ENCODE results near the gene CIDEA.

Gene CIDEA

DNA sequence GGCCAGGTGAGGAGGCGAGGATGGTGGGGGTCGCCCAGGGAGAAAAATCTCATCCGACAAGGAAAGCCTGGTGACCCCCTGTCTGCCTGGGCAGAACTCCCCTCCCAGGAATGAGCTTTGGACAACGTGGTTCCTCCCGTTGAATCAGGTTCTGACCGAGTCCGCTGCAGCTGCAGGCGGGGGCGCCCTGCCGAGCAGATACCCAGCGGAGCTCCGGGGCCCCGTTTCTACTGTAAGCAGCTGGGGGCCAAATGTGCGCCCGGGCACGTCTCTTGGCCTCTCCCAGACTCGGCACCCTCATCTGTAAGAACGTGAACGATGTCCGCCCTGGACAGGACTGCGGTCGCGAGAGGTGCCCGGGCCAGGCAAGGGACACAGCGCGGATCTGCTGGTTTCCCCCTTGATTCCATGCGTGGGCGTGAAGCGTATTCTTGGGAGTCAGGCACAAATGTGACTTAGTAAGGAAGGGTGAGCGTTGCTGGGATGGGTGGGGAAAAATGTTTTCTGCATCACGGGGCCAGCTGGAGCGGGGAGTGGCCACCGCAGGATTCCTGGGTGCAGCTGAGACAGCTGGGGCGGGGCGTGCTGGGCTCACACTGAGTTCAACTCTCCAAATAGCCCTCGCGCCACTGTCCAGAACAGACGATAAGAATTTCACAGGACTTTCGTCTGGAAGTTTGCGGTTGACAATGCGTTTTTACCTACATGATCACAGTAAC is 33.7 kb downstream of the CIDEA start:
- TF ChIP-seq, protein P1, sequence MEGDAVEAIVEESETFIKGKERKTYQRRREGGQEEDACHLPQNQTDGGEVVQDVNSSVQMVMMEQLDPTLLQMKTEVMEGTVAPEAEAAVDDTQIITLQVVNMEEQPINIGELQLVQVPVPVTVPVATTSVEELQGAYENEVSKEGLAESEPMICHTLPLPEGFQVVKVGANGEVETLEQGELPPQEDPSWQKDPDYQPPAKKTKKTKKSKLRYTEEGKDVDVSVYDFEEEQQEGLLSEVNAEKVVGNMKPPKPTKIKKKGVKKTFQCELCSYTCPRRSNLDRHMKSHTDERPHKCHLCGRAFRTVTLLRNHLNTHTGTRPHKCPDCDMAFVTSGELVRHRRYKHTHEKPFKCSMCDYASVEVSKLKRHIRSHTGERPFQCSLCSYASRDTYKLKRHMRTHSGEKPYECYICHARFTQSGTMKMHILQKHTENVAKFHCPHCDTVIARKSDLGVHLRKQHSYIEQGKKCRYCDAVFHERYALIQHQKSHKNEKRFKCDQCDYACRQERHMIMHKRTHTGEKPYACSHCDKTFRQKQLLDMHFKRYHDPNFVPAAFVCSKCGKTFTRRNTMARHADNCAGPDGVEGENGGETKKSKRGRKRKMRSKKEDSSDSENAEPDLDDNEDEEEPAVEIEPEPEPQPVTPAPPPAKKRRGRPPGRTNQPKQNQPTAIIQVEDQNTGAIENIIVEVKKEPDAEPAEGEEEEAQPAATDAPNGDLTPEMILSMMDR (IDR thresholded peaks at IDR 0.05; ENCODE audit: low read depth, low read length, missing control alignments) = no peak
- Histone ChIP-seq H3K4me3 (ENCODE audit: low read depth, low read length) (peak overlapping the region; percentile 58), H3K27ac (peak overlapping the region; percentile 90), H3K36me3 (replicated peaks) (no peaks in the 10 kb centered on the region), H3K27me3 (replicated peaks) (no peaks in the 10 kb centered on the region)
- peak; percentile 98 for DNase-seq
- in situ Hi-C loops (cut with HindIII; ENCODE audit: low pct_ligation_motif_present, low sequenced_read_pairs) = no loop called here

DNA sequence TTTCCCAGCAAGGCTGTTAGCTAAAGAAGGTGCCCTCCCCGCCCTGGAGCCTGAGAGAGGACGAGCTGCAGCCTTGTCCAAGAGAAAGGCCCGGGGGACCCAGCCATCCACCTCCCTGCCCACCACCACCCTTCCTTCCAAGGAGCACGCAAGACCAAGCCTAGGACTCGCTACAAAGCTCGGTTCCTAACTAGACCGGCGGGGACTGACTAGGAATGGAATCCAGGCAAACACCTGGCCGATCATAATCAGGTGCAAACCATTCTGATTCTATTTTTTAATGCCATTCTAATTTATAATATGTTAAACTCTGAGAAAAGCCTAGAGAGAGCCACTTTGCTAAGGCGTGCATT is 34.2 kb downstream of the CIDEA start:
- in situ Hi-C loops (cut with HindIII; ENCODE audit: low pct_ligation_motif_present, low sequenced_read_pairs) = no loop called here
- Histone ChIP-seq H3K27me3 (replicated peaks) (no peaks in the 10 kb centered on the region), H3K27ac (peak overlapping the region; percentile 90), H3K36me3 (replicated peaks) (no peaks in the 10 kb centered on the region), H3K4me3 (ENCODE audit: low read depth, low read length) (peak overlapping the region; percentile 58)
- no peak for DNase-seq
- TF ChIP-seq, protein P1 (IDR thresholded peaks at IDR 0.05; ENCODE audit: low read depth, low read length, missing control alignments) = no peak

DNA sequence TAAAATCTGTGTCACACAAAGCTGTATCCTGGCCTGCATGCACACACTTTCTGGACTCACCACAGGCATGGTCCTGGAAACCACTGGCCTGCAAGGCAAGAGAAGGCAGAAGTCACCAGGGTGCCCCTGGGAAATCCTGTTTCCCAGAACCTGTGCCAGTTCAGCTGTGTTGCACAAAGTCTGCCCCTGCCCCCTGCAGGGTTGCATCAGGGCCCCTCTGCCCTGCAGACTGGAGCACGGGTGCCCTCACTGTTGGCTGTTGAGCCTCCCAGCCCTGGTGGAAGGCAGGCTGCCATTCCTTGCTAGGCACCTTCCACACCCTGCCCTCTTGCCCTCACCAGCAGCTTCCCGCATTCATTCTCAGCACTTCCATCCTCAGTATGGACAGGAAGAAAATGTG is 35.9 kb downstream of the CIDEA start:
- H3K36me3 ChIP-seq (replicated peaks) = no peaks in the 10 kb centered on the region
- no peaks in the 10 kb centered on the region for H3K27me3 ChIP-seq (replicated peaks)
- TF ChIP-seq, protein P1 (IDR thresholded peaks at IDR 0.05; ENCODE audit: low read depth, low read length, missing control alignments) = no peak
- in situ Hi-C loops (cut with HindIII; ENCODE audit: low pct_ligation_motif_present, low sequenced_read_pairs) = loop anchor here (10.0 kb wide), 1 partner anchor 45 kb away; no protein-coding TSS in a partner anchor
- DNase-seq = no peak
- no peak overlapping the region for H3K27ac ChIP-seq
- H3K4me3 ChIP-seq (ENCODE audit: low read depth, low read length) = no peak overlapping the region

DNA sequence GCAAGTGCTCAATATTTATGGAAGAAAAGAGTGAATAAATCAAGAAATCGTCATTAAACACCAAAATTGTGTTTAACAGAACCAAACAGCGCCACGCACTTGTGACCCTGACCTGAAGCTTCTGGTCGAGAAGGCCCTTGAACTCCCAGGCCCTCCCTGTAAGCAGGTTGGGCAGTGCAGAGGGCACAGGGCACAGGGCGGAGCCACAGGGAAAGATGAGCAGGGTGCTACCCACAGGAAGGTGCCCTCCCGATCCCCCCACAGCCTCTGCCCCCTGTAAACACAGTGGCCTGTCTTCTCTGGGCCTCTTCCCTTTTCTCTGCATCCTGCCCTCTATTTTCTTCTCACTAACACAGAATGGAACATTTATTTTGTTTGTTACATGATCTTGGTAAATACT is 37.0 kb downstream of the CIDEA start:
- Histone ChIP-seq H3K27me3 (replicated peaks) (no peaks in the 10 kb centered on the region), H3K36me3 (replicated peaks) (no peaks in the 10 kb centered on the region), H3K4me3 (ENCODE audit: low read depth, low read length) (no peak overlapping the region), H3K27ac (no peak overlapping the region)
- DNase-seq = no peak
- TF ChIP-seq, protein P1 (IDR thresholded peaks at IDR 0.05; ENCODE audit: low read depth, low read length, missing control alignments) = no peak
- in situ Hi-C loops (cut with HindIII; ENCODE audit: low pct_ligation_motif_present, low sequenced_read_pairs) = loop anchor here (10.0 kb wide), 1 partner anchor 46 kb away; no protein-coding TSS in a partner anchor

DNA sequence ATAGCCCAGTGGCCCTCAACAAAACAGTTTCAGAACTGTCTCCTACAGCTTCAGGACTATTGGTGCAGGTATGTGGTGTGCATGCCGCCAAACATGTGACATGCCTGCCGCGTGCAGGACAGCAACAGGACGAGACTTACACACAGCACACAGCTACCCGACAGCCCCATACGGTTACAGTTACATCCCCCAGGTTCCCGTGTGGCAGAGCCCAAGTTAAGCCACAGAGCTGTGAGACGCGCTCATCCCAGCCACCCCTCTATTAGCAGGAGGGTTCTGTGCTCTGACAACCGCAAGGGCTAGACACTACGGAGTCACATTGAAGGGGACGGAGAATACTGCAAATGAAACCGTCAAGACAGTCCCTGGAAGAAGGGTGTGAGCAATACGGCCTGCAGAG is 37.5 kb downstream of the CIDEA start:
- DNase-seq = no peak
- TF ChIP-seq, protein P1 (IDR thresholded peaks at IDR 0.05; ENCODE audit: low read depth, low read length, missing control alignments) = no peak

DNA sequence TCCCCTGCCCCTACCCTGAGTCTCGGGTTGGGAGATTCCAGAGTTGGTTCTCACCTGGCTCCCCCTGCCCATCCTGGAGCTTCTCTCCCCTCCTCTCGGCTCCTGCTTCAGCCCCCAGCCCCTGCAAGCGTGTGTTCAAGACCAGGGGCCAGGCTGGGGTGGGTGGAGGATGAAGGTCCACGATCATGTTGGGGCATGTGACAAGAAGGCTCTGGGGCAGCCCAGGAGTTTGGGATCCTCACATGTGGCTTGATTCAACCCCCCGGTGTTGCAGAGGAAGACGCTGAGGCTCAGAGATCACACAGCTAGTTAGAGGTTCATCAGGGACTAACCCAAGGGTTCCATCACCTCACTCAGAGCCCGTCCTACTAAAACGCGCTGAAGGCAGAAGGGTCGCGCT is 39.7 kb downstream of the CIDEA start:
- no peak overlapping the region for H3K4me3 ChIP-seq (ENCODE audit: low read depth, low read length)
- no peak overlapping the region for H3K27ac ChIP-seq
- TF ChIP-seq, protein P1 (IDR thresholded peaks at IDR 0.05; ENCODE audit: low read depth, low read length, missing control alignments) = no peak
- H3K36me3 ChIP-seq (replicated peaks) = no peaks in the 10 kb centered on the region
- no peak for DNase-seq
- in situ Hi-C loops (cut with HindIII; ENCODE audit: low pct_ligation_motif_present, low sequenced_read_pairs) = loop anchor here (10.0 kb wide), 1 partner anchor 49 kb away; no protein-coding TSS in a partner anchor
- H3K27me3 ChIP-seq (replicated peaks) = no peaks in the 10 kb centered on the region

More for the DNA sequence above, 37.5 kb downstream of the CIDEA start:
- no peak overlapping the region for H3K4me3 ChIP-seq (ENCODE audit: low read depth, low read length)
- in situ Hi-C loops (cut with HindIII; ENCODE audit: low pct_ligation_motif_present, low sequenced_read_pairs) = loop anchor here (10.0 kb wide), 1 partner anchor 47 kb away; no protein-coding TSS in a partner anchor
- no peaks in the 10 kb centered on the region for H3K27me3 ChIP-seq (replicated peaks)
- H3K36me3 ChIP-seq (replicated peaks) = no peaks in the 10 kb centered on the region
- H3K27ac ChIP-seq = no peak overlapping the region

Data from brain microvascular endothelial cell (primary cell).